T-helper 1 cell (primary cell): Measurements from ENCODE around the gene ADM5.
"Not testable (repeated sequence)": the region's sequence is repeated elsewhere in the genome, so short reads cannot be mapped to it uniquely, and the experiment has no call there.

ENCODE experiments used
- DNase-seq, 5 donors: peaks; one replicate each; pipeline ENCODE4 v3.0.0-alpha.2; 2012 to 2020

ADM5 gene

GRCh38 chr19:49701271-49701786 is 11.9 kb downstream of the ADM5 start:
- DNase-seq = no peak

DNA sequence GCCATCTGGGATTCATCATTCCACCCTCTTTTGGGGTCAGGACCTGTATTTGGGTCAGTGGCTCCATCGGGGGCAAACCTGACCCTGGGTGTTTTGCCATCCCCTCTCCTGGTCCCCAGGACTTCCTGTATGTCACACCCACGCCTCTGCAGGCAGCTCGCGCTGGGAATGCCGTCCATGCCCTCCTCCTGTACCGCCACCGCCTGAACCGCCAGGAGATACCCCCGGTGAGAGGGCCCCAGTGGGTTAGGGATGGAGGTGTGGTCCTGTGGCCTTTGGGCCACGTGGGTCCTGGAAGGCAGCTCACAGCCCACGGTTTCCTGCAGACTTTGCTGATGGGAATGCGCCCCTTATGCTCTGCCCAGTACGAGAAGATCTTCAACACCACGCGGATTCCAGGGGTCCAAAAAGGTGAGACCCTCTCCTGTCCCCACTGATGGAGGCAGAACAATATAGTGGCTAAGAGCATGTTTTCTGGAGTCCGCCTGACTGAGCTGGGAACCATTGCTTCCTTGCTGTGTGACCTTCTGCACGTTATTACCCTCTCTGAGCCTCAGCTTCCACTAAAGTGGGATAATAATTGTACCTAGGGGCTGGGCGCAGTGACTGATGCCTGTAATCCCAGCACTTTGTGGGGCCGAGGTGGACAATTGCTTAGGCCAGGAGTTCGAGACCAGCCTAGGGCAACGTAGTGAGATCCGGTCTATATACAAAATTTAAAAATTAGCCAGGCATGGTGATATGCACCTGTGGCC is 15.7 kb downstream of the ADM5 start:
- DNase-seq = no peak

DNA sequence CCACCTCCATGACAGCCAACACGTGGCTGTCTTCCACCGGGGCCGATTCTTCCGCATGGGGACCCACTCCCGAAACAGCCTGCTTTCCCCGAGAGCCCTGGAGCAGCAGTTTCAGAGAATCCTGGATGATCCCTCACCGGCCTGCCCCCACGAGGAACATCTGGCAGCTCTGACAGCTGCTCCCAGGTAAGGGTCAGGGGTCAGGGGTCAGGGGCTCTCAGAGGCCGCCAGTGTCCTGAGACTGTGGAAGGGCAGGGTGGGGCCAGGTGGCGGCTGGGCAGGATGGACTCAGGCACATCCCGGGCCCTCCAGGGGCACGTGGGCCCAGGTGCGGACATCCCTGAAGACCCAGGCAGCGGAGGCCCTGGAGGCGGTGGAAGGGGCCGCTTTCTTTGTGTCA is 16.5 kb downstream of the ADM5 start:
- no peak for DNase-seq

DNA sequence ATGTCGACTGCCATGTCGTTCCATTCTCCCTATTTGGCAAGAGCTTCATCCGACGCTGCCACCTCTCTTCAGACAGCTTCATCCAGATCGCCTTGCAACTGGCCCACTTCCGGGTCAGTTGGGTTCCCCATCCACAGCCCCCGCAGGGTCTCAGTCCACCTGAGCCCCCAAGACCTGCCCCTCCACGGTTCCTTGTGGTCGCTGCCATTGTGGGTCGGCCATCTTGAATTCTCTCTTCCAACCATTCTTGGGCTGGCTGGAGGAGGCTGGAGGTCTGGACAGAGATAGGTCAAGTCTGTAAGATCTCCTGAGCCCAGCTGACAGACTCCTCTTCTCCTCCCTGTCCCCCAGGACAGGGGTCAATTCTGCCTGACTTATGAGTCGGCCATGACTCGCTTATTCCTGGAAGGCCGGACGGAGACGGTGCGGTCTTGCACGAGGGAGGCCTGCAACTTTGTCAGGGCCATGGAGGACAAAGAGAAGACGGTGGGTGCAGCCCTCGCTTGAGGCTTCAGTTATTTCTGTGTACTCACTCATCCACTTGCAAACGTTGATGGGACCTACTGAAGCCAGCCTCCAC is 21.1 kb downstream of the ADM5 start:
- no peak for DNase-seq

DNA sequence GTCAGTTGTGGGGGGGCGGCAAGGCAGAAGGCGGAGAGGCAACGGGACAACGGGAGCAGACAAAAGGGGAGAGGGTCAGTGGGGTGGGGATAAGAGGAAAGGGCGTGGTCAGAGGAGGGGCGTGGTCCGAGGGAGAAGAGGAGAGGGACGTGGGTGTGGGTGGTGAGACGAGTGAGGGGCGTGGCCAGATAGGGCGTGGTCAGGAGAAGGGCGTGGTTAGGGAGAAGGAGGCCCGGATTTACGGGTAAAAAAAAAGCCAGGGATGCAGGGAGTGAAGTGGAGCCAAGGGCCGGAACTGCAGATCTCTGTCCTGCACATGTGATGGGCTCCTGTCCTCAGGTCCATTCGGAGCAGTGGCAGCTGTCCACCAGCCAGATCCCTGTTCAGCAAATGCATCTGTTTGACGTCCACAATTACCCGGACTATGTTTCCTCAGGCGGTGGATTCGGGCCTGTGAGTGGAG is 23.0 kb downstream of the ADM5 start:
- no peak for DNase-seq

DNA sequence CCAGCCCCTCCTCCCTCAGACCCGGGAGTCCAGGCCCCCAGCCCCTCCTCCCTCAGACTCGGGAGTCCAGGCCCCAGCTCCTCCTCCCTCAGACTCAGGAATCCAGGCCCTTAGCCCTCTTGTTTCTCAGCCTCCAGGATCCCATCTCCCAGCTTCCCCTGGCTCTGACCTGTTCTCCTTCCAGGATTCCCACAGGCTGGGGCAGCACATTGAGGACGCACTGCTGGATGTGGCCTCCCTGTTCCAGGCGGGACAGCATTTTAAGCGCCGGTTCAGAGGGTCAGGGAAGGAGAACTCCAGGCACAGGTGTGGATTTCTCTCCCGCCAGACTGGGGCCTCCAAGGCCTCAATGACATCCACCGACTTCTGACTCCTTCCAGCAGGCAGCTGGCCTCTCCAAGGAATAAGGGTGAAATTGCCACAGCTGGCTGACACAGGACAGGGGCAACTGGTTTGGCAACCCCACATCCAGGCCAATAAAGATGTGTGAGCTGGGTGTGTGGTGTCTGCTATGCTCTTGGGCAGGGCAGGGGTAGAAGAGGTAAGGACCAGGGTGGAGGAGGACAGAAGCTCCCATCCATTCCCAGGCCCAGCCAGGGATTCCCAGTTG is 23.9 kb downstream of the ADM5 start:
- DNase-seq = no peak

- no peak for DNase-seq
Measured at GRCh38 chr19:49716154-49716553, 26.8 kb downstream of the ADM5 start.

DNA sequence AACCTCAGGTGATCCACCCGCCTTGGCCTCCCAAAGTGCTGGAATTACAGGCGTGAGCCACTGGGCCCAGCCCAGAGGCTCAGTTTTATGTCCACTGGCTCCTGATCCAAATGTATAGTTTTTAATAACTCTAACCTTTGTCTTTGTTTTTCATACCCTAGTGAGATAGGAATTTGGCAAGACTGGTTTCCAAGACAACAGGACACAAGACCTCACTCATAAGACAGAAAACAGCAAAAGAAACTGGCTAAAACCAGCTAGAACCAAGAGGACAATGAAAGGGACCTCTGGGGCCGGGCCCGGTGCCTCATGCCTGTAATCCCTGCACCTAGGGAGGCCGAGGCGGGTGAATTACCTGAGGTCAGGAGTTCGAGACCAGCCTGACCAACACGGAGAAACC is 29.1 kb downstream of the ADM5 start:
- DNase-seq = no peak

DNA sequence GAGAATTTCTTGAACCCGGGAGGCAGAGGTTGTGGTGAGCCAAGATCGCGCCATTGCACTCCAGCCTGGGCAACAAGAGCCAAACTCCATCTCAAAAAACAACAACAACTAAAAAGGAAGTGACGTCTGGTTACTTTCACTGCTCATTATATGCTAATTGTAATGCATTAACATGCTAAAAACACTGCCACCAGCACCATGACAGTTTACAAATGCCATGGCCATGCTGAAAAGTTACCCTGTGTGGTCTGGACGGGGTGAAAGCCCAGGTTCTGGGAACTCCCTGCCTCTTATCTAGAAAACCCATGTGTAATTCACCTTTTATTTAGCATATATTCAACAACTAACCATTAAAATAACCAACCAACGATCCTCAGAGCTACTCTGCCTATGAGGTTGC is 29.6 kb downstream of the ADM5 start:
- DNase-seq = no peak

- not testable (repeated sequence) for DNase-seq
Measured at GRCh38 chr19:49719420-49719819, 30.0 kb downstream of the ADM5 start.

GRCh38 chr19:49727217-49728030 is 38.0 kb downstream of the ADM5 start:
- DNase-seq = no peak

DNA sequence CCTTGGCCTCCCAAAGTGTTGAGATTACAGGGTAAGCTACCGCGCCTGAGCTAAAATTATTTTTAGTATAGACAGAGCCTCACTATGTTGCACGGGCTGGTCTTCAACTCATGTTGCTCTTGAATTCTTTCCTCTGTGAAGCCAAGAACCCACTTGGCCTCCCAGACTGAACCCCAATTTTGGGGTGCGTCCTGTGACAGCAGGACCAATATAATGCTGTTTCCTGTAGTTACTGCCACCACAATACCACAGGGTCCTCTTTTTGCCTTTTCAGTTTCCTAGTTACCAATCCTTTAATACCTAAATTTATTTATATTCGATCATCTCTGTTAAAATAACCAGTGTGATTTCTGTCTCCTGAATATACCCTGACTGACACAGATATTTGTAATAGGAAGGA is 40.8 kb downstream of the ADM5 start:
- DNase-seq = no peak

DNA sequence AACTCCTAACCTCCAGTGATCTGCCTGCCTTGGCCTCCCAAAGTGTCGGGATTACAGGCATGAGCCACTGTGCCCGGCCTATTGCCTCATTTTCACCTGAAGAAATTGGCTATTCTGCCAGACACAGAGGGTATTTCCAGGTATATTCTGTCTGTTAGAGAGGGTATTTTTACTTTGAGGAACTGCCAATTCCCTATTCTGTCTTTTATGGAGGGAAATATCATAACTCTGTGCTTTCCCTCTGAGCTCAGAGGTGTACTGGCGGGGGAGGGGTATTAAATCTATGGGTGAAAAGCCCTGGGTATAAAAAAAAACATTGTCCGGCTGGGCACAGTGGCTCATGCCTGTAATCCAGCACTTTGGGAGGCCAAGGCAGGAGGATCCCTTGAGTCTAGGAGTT is 48.9 kb downstream of the ADM5 start:
- no peak for DNase-seq

DNA sequence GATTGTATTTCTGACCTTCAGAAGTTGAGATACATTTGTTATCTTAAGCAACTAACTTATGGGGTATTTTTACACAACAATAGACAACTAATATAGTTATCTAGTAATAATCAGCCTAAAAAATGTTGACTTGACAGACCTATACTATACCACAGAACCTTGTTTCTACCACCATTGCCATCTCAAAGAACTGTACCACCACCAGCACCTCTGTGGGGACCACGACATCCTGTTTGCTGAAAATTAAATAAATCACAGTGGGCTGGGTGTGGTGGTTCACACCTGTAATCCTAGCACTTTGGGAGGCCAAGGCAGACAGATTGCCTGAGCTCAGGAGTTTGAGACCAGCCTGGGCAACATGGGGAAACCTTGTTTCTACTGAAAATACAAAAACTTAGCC is 49.7 kb downstream of the ADM5 start:
- DNase-seq = no peak

DNA sequence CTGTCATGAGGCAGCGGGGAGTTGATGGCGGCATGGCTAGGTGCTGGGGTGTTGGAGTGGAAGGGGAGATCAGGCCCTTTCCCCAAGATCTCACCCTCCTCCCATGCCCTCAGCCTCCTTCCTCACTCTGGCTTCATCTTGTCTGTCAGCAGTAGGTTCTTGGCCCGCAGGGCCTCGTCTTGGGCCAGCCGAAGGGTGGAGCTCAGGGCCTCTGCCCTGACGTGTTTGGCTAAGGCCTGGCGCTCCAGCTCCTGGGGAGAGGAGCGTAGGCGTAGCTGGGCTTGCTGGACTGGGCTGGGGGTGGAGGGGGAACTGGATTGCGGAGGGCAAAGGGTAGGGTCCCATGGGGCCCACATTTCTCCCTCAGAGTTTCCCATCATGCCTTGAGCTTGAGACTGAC is 50.5 kb downstream of the ADM5 start:
- DNase-seq = no peak
